GM21526 (cell line): ENCODE data around the gene AQP12A.

Experiments
- ATAC-seq: cut with Tn5 transposase; IDR thresholded peaks from one replicate; pipeline ENCODE4 v1.9.1; 2021; ENCODE audit warnings: moderate library complexity; ENCODE audit not compliant: unreplicated experiment, low FRiP score

Gene AQP12A

DNA sequence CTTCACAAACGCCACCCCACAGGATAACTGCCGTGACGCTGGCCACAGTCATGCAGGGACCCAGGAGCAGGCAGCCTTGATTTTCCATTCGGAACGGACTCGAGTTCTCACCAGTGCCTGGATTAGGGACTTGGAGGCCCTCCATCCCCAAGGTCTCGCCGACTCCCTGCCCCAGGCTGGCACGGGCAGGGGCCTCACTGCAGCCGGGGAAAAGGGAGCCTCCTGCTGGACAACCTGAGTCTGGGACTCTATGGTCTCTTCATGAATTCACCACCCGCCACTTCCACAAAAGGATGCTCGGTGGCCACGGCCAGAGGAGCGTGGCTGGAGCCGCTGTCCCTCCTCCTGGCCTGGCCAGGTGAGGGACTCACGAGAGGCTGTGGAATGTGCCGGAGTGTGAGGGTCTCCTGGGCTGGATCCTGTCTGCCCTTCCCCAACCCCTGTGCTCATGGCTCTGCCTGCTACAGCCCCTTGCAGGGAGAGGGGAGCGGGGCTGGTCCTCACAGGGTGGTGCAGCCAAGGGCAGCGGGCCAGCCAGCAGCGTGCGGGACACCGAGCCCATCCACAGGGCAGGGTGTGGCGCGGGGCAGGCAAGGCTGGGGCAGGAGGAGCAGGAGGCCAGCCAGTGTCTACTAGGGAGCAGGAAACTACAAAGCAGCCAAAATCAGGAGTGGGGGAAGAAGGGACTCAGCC is 42.3 kb downstream of the AQP12A start:
- ATAC-seq, result no peak

DNA sequence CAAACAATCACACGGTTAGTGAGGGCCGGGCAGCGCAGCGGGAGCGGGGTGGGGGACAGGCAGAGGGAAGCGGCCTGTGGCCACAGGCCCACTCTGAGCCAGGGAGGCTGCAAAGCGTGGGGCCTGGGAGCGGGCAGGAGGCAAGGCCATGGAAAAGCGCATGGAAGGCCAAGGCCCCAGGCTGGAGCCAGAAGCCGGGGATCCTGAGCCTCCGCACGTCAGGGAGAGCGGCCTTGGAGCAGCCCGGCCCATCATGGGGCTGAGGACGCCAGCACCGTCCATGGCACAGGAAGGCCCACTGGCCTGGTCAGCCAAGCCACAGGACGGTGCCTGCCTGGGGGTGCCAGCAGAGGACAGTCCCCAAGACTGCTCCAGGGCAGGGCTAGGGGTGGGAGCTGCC is 43.1 kb downstream of the AQP12A start:
- ATAC-seq, result no peak

DNA sequence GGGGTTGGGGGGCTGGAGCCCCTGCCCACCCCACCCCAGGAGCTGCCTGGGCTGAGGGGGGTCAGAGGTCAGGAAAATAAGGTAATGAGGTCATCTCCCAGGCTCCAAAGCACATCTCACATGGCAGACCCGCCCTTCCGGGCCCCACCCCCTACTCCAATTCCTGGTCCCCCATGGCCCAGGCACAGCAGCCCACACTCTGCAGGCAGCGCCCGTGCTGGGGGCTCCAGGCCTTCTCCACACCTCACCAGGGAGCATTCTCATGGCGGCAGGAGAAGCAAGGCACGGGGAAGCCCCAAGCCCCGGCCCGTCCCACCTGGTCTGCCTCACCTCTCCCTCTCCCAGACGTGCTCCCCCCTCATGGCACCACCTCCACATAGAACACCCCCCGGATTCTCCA is 43.8 kb downstream of the AQP12A start:
- no peak for ATAC-seq

GRCh38 chr2:240736281-240737250 is 44.9 kb downstream of the AQP12A start:
- ATAC-seq, result no peak

GRCh38 chr2:240737512-240737911 is 45.8 kb downstream of the AQP12A start:
- ATAC-seq, result no peak

GRCh38 chr2:240737958-240738357 is 46.3 kb downstream of the AQP12A start:
- ATAC-seq, result no peak

DNA sequence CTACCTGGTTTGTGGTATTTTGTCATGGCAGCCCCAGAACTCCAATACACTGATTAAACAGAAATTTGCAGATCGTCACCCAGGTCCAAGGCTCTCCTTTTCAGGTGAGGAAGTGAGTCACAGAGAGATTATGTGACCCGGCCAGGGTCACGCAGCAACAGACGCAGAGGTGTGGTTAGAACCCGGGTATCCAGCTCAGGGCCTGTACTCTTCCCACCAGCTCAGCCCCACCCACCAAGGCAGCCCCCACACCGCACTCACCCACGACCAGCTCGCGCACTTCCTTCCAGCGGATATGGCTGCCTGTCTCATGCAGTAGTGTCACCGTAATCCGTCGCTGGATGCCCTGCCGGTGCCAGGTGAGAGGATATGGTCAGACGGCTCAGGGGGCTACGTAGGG is 48.1 kb downstream of the AQP12A start:
- ATAC-seq, result no peak

- ATAC-seq, result no peak
These were observed 49.4 kb downstream of the AQP12A start for GRCh38 chr2:240741091-240741490.

DNA sequence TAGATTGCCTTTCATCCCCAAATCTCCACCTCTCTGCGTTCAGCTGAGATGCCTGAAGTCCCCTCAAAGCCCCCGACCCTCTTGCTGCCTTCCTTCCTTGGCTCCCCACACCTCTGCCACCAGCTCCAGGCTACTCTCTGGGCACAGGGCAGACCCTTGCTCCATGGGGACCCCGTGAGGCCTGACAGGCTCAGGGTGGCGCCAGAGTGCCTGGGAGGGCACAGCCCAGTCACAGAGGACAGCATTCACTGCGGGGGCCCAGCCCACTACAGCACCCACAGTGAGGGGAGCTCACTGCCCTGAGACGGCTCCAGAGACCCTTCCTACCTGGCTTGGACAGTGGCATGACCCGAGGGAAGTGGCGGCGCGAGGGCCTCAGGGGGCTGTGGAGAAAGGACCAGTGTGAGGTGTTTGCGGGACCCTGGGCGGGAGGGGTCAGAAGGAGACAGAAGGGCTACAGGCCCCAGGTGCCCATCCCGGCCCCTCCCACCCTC is 51.0 kb downstream of the AQP12A start:
- no peak for ATAC-seq

GRCh38 chr2:240745456-240745855 is 53.8 kb downstream of the AQP12A start:
- ATAC-seq, result no peak

GRCh38 chr2:240745962-240746361 is 54.3 kb downstream of the AQP12A start:
- no peak for ATAC-seq

- no peak for ATAC-seq
These were observed 55.0 kb downstream of the AQP12A start for GRCh38 chr2:240746671-240747070.

- ATAC-seq, result no peak
These were observed 55.6 kb downstream of the AQP12A start for GRCh38 chr2:240747256-240747655.
